RPMI8226 (cell line): ENCODE results near the gene CNTNAP2.
A peak's percentile ranks its signal among the peaks of the same experiment; 100 is the strongest.

ENCODE experiments used
- DNase-seq: peaks from one replicate; pipeline ENCODE4 v3.0.0-alpha.2; 2015

The CNTNAP2 gene

DNA sequence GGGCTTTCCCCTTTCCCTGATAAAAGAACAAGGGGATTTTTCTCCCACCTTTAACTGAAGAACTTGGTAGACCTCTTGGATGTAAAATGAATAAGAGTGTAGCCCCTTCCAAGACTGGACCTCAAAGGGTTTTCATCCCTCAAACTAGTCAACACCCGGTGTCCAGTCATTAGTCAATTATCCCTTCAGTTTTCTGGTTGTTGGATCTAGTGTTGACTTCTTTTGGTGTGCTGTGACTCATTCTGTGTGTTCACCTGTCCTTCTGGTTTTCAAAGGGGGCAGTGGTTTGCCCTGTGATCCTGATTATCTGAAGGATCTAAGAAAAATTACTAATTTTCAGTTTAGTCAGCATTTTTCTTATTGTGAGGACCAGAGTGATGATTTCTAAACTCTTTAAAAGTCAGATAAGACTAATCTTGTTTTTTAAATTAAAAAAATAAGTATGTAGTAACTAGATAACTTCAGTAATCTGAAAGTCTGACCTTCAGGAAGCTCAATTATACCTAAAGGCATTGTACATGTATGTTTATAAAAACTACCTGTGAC, 583.5 kb downstream of the CNTNAP2 start:
- DNase-seq, result no peak

DNA sequence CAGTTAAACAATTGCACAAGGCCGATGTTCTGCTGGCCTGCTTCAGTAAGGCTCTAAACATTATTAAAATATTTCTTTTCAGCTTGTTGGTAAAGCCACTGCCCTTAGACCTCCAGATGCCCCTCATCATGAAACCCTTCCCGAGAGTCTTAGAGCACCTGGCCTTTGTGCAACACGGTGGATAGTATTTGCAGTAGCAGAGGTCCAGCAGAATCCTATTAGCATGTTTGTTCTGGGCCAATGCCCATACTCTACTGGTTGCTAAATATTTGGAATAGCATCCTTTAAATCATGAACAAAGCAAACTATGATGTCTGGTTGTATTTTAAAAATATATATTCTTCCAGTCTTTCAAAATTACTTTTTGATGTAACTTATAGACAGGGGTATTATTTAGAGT, 584.6 kb downstream of the CNTNAP2 start:
- DNase-seq, result no peak

DNA sequence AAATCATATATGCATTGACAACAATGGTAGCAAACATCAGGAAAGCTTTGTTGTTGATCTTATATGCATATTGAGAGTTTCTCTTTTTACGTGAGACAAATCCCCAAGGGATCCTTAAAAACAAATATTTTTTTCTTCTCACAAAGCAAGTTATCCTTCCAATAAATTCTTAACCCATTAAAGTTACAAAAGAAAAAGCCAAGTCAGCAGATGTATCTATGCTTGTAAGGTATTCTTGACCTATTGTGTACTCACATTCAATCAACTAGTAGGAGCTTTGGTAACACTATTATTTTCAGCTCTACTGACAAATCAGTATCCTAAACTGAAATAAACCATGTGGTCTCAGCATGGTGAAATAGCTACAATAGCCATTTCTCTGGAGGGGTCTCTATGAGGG, 586.3 kb downstream of the CNTNAP2 start:
- no peak for DNase-seq

DNA sequence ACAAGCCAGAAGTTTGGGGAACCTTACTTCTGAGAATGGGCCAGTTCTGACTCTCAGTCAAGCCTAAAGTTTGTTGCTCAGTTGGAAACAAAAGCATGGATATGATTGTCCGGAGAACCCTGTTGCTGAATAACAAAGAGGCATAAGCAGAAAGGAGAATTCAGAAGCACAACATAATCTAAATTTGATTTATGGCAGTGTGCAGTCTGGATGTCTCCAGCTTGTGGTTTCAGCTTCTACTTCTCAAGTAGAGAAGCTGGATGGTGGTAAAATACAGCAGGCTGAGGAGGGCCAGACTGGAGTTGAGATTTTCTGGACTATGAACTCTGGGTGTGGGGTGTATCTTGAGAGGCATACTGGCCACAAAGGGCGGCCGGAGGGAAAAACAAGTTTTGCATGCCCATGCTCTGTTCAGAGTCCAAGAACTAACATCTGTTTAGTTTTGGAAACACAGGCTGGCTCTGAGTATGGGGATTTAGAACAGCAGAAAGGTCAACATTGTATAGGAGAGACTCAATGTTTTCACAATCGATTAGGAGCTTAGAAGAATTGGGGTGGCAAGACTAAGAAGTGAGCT, 592.9 kb downstream of the CNTNAP2 start:
- no peak for DNase-seq

DNA sequence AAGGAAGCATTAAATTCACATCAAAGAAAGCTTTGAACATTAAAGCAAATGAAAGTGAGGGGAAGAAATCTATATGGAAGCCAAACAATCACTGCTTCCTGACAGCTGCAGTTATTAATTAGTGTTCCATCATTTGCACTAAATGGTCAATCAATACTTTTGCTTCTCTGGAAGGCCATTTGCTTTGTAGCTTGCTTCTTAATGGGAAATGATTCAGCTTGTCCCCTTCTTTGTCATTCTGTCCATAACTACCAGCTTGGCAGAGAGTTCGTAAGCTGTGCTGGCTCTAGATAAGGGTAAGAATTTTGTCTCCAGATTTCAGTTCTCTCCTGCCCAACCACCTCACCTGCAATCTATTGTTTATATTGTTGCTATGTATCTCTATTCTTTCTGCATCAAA, 596.6 kb downstream of the CNTNAP2 start:
- DNase-seq, result no peak

DNA sequence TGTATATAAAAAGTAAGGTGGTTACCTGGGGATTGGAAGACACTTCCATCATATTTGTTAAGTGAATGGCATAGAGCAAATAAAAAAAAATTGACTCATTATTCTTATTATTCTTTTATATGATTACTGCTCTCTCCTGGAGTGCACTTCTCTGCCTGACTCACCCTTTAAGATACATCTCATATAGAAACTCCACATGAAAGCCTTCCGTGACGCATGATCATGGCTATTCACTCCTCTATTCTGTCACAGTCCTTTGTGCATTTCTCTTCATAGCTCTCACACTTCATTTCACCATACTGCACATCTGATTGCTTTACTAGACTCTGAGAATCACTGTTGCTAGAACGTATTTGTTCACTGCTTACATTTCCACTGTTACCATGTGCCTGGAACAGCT, 597.3 kb downstream of the CNTNAP2 start:
- no peak for DNase-seq

DNA sequence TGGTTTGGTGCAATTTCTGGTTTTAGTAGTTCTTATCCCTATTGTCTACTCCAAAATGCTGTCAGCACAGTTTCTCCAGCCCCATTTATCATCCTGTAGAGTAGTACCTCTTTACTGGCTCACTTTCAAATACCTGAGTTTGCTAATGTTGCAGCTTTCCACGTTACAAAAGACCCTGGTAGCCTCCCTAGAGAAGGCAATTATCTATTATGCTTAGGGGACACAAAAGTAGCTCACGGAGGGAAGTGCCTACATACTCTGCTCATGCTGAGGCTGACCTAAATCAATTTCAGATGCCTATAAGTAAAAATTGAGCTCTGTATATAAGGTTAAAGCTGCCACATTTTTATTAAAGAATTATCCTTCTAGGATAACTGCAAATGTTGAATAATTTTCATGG, 603.6 kb downstream of the CNTNAP2 start:
- DNase-seq, result no peak

DNA sequence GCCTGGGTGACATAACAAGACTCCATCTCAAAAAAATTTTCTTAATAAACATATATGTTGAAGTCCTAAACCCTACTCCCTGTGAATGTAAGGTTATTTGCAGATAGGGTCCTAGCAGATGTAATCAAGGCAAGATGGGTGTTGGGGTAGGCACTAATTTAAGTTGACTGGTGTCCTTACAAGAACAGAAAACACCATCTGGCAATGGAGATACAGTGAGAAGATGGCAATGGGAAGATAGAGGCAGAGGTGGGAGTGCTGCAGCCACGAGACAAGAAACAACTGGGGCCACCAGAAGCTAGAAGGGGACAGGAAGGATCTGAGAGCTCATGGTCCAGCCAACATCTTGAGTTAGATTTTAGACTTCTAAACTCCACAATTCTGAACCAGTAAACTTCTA, 606.4 kb downstream of the CNTNAP2 start:
- DNase-seq, result no peak

DNA sequence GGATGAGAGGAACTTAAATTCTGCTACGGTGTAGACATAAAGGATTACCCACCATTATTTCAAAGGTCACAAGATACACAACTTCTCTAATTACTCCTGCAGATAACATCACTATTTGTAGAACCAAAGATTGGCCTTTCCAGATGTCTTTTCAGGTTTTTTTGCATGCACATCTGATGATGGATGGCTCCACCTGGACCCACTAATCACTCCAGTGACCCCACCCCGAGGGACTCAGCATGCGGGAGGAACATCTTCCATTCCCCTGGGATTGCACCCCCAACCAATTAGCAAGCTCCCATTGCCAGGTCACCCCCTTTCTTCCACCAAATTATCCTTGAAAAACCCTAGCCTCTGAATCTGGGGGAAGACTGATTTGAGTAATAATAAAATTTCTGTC, 608.9 kb downstream of the CNTNAP2 start:
- DNase-seq, result no peak

DNA sequence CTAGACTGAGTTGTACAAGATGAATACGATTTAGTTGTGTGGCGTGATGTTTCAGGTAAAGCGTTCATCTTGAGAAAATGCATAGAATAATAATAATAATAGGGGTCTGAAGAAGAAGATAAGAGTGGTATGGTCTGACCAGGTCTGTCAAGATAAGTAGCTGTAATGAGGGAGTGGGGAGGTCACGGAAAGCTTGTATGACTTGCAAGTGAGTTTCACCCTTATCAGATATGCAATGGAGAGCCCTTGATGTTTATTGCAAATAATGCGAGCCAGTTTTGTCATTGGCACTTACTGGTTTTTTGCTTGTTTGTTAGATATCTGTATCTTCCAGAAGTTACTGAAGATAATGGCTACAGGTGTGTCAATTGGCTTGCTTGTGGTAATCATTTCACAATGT, 611.5 kb downstream of the CNTNAP2 start:
- no peak for DNase-seq

DNA sequence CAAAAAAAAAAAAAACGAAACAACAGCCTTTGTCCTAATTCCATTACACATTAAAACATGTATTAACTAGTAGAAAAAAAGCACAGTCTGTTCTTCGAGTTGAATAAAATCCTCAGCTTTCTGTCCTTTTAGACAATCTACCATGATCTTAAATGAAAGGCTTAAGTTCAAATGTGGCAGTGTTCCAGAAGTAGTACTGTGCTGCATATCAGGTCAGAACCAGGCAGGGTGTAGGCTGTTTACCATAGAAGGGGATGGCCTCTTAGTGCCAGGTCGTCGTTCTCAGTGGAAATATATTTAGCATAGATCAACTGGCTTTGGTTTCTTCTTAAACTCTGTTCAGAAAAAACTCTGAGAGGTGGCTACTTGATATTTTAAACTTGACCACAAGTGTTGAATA, 612.0 kb downstream of the CNTNAP2 start:
- DNase-seq, result peak; percentile 6

DNA sequence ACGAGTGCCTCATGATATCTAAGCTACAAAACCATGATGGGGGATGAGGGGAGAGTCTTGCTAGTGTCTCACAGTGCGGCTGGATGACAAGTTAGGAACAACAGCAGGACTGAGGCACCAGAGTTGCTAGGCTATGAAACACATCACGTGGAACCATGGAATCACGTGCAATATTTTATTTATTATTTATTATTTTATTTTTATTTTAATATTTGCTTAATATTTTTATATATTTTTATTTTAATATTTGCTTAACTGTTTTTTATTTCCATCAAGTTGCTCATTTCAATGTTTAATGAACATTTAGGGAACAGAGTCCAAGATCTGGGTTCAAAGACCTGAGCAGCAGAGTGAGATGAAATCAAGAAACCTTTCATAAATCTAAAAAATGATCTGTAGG, 614.6 kb downstream of the CNTNAP2 start:
- no peak for DNase-seq

DNA sequence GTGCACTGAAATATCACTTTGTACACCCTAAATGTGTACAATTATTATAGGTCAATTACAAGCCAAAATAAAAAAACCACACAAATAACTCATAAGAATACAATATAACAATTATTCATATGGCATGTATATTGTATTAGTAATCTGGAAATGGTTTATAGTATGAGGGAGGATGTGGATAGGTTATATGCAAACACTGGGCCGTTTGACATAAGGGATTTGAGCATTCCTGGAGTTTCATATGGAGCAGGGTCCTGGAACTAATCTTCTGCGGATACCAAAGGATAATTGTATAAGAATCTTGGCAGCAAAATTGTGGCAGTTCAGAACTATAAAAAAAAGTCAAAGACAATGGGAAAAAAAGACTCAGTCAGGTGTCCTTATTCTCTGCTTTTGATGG, 619.4 kb downstream of the CNTNAP2 start:
- DNase-seq, result no peak

DNA sequence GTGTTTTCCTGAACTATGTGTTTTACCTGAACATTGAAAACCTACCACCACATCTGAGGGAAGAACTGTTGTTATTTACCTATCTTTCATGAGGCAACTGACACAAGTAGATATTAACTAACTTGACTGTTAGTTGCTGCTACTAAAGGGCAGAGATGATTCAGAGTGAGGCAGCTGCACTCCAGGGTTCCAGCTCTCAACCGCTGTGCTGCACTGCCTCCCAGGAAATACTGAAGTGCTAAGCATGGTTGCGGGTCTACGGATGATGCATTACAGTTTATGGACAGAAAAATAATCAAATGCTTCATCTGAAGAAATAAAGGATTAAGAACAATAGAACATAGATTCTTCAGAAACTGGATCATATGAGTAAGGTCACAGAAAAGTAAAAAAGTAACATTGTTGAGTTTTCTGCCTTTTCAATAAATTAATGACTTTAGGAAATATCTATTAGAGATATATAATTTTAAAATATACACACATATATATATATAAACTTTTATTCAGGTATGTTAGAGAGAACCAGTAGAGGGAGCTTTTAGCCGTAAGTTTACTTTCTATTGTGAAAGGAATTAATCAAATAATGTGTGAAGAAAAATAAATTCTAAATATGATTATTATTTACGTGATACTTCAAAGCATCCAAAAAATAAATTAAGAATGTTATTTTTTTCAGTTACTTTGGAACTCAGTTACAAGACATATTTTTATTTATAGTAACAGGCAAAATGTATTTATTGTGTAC, 620.0 kb downstream of the CNTNAP2 start:
- peak; percentile 11 for DNase-seq

DNA sequence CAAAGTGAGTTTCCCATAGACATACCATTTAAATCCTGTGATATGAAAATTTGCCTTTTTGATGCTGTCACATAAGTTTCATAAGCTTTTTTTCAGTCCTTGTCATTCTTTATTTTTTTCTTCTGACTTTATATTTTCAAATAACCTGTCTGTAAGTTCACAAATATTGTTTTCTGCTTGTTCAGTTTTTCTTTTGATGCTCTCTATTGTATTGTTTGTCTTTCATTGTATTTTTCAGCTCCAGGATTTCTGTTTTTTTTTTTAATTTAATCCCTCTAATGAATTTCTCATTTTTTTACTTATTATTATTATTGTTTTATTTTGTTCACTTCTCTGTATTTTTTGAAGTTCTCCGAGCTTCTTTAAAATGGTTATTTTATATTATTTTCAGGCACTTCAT, 623.4 kb downstream of the CNTNAP2 start:
- no peak for DNase-seq

DNA sequence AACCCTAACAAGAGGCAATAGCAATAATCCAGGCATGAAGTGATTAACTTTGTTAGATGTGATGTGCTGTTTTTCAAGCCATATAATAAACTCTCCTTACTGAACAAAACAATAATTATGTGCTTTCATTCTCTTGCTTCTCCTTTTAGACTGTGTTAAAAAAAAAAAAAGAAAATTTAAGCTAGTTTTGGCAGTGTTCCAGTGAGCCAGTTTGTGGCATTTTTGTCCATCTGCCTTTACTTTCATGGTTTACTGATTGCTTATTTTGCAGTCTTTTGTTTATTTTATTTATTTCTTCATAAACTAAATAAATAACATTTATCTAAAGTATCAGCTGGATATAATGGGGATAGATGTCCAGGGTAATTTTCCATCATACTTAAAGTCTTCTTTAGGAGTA, 625.3 kb downstream of the CNTNAP2 start:
- DNase-seq, result peak; percentile 9

DNA sequence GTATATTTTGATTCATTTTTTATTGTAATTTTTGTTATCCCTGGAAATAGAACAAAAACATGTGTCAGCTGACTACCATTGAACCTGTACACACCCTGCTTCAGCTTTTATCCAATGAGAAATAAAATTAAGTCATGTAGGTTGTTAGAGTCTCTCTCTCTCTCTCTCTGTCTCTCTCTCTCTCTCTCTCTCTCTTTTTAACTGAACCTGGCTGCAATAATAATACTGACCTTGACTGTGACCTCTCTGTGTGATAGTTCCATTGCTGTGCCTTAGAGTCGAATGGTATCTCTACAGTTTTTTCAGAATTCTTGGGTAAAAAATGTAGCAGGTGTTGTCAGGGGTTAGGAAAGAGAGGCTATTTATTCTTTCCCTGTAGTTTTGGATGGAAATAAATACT, 637.8 kb downstream of the CNTNAP2 start:
- no peak for DNase-seq

DNA sequence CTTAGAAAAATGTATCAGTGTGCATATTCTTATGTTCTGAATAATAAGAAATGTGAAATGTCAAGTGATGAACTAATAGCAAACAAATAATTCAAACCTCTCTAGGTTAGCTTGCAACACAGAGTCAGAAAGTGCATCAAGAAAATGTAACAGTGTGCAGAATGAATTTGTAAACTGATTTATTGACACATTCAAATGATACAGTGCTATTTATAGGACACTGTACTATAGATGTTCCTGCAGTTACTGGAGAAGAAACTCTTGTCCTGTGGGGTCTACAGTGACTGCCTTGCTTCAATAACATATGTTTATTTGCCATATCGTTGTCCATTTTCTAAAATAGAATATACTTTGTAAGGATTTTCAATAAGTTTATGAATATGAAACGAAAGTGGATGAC, 639.0 kb downstream of the CNTNAP2 start:
- DNase-seq, result no peak

DNA sequence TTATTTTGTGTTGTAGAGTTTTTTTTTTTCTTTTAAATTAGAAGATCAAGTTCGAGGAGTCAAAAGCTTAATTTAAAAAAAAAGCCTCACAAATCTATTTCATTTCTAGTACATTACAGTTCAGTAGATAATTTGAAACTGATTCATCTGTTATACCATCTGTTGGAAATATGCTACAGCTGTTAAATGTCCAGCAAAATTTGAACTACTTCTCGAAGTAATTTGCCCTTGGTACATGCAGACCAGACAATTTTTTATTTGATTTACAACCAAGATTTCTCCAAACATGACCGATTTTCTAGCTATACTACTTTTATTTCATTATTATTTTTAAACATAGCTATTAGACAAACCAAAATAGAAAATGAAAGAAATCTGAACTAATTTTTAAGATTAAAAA, 647.9 kb downstream of the CNTNAP2 start:
- DNase-seq, result no peak

DNA sequence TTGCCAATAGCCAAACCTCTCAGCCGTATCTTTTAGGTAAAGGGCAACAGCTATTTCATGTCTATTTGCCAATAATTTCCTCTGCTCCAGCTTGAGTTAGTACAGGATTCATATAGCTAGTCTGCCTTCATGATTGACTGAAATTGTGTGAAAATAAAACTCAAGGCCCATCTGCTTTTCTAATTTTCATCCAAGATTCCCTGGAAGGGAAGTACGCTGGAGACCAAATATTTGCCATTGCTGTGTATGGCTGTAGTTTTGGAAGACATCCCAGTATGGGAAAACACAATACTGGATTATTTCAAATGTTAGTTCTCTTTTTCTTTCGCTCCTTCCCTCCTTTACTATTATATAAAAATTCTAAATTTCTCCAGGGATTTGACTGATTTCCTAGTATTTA, 652.4 kb downstream of the CNTNAP2 start:
- no peak for DNase-seq

DNA sequence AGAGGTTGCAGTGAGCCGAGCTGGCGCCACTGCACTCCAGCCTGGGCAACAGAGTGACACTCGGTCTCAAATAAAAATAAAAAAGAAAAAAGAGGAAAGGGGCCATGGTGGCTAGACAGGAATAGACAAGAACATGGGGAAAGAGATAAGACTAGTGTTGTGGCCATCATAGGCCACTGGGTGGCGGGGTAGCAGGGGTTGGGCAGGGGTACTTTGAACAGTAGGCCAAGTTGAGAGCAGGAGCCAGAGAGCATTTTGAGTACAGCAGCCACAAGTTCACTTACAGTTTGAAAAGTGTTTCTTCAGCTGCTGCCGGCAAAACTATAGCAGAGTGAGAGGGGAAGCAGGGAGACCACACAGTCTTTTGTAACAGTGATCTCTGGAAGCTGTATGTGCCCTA, 656.0 kb downstream of the CNTNAP2 start:
- peak; percentile 42 for DNase-seq

DNA sequence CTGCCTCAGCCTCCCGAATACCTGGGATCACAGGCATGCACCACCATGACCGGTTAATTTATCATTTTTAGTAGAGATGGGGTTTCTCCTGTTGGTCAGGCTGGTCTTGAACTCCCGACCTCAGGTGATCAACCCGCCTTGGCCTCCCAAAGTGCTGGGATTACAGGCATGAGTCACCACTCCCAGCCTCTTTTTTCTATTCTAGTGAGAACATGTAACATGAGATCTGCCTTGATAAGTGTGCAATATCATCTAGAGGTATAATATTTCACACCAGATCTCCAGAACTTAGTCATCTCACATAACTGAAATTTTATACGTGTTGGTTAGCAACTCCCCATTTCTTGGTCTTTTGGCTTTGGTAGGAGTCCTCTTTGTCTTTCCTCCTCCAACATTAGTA, 656.9 kb downstream of the CNTNAP2 start:
- DNase-seq, result no peak

DNA sequence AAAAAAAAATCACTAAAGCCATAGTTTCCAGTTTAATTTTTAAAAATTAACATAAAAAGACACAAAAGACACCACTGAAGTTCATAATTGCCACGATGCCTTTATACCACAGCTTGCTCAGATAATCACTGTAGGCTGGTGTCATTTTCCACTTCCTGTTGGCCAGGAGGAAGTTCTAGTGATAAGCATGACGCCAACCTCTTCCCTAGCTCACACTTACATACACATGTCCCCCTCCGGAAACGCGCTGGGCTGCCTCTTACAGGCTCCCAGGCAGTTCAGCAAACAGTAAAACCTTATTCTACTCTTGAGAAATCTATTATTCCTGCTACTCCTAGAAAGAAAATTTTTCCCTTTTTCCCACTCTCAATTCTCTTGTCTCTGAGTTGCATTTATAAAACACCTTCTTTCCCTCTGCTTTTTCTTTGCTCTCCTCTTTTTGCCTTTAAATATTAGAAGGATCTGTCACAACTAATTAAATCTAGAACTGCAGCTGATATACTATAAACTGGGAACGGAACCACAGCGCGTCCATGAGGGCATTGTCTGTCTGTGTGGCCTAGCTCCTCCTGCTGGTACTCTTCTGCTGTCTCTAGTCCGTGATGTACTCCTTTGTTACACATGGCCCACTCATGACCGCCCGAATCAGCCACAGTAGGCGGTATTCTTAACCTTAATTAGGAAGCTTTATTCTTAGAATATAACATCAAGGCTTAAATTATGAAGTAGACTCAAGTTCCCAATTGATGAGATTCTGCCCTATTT, 664.9 kb downstream of the CNTNAP2 start:
- peak; percentile 19 for DNase-seq

DNA sequence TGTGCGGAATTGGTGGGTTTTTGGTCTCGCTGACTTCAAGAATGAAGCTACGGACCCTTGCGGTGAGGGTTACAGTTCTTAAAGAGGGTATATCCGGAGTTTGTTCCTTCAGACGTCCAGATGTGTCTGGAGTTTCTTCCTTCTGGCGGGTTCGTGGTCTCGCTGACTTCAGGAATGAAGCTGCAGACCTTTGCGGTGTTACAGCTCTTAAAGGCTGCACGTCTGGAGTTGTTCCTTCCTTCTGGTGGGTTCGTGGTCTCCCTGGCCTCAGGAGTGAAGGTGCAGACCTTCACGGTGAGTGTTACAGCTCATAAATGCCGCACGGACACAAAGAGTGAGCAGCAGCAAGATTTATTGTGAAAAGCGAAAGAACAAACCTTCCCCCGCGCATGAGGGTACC, 670.7 kb downstream of the CNTNAP2 start:
- DNase-seq, result no peak
